ENCODE data around the gene ZC3H11A.

ZC3H11A gene

GRCh38 chr1:203842559-203842876 is 47.1 kb downstream of the ZC3H11A start:
- no peak for DNase-seq (ENCODE audit: low spot score)

DNA sequence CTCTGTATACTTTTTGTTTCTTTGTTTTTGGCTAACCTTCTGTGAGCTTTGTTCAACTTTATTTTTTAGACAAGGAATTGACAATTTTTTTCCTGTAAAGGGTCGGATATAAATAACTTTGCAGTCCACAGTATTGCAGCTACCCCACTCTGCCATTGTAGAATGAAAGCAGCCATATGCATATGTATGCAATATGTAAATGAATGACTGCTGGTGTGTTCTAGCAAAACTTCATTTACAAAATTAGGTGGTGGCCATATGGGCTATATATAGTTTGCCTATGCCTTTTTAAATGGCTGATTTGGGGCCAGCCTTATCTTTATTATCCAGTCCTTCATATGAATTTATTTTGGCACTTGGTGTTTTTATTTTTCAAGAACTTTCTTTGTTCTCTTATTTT is 48.0 kb downstream of the ZC3H11A start:
- DNase-seq (ENCODE audit: low spot score) = no peak
